NCI-H1417 treated with DMSO at 0.1 percent for 48 hours (cell line): ENCODE data around the gene MYG1.
"Not testable (repeated sequence)": the region's sequence is repeated elsewhere in the genome, so short reads cannot be mapped to it uniquely, and the experiment has no call there.

Source experiments
- DNase-seq: peaks from one replicate; lab custom pipeline; 2025; lab: John Stamatoyannopoulos, UW

MYG1 gene

DNA sequence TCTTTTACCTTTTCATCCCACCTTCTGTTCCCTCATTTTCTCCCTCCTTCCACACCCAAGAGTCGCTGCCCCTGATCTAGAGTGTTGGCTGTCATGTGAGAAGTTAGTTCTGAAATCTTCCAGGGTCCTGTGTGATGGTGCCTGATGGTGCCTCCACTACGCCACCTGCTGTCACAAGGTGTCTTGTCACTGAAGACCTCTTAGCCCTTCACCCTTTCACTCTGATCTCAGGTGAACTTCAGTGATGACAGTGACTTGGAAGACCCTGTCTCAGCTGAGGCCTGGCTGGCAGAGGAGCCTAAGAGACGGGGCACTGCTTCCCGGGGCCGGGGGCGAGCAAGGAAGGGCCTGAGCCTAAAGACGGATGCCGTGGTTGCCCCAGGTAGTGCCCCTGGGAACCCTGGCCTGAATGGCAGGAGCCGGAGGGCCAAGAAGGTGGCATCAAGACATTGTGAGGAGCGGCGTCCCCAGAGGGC lies 11.7 kb upstream of the MYG1 start:
- DNase-seq, result no peak

GRCh38 chr12:53288322-53288721 lies 11.2 kb upstream of the MYG1 start:
- no peak for DNase-seq

- DNase-seq, result no peak
Measured at GRCh38 chr12:53289891-53290290, 9.6 kb upstream of the MYG1 start.

DNA sequence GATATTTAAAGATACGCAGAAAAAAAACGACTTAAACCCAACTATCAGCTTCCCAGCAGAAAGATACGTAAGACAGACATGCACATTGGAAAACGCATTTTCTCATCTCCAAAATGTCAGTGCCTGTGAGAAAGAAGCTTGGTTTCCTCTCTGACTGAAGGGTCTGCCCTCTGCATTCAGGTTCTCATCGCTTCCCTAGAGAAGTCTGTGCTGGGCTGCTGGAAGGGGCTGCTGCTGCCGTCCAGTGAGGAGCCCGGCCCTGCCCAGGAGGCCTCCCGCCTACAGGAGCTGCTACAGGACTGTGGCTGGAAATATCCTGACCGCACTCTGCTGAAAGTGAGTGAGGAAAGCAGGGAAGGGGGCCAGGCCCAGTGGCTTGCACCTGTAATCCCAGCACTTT lies 8.8 kb upstream of the MYG1 start:
- no peak for DNase-seq

- no peak for DNase-seq
Measured at GRCh38 chr12:53292426-53292825, 7.1 kb upstream of the MYG1 start.

DNA sequence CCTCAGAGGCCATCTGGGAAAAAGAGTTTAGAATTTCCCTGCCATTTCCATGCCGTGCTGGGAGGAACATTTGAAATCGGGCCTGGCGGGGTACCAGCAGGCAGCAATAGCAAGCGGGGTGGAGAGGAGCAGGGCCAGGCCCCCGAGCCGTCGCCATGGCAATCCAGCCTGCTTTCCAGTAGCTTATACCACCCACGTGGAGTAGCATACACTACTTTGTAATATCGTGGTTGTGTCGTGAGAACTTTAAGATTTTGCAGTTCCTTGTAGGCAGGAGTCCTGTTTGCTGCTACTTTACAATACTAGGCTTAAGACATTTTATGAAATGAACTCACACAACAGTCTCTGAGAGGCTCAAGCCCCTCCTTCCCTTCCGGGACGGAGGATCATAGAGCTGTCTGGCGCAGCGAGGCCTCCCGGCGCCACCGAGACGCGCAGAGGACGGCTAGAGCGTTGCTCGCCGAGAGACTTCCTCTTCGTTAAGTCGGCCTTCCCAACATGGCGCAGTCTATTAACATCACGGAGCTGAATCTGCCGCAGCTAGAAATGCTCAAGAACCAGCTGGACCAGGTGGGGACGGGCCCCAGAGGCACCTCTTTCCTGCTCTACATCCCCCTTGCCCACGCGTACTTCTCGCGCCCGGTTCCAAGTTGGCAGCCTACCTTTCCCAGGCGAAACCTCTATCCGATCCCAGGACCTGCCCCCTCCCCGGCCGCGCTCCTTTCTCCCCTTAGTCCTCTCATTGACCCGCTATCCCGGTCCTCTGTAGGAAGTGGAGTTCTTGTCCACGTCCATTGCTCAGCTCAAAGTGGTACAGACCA lies 4.2 kb upstream of the MYG1 start, which contains the start of gene PFDN5:
Gene PFDN5 (plus strand): TSS at position 473 of the 821 bp plus-strand sequence. CDS start 26 bp downstream, at position 499.
- DNase-seq, result peak; percentile 58

GRCh38 chr12:53295891-53296219 lies 3.6 kb upstream of the MYG1 start:
- no peak for DNase-seq

GRCh38 chr12:53297106-53297505 lies 2.4 kb upstream of the MYG1 start:
- DNase-seq, result not testable (repeated sequence)

DNA sequence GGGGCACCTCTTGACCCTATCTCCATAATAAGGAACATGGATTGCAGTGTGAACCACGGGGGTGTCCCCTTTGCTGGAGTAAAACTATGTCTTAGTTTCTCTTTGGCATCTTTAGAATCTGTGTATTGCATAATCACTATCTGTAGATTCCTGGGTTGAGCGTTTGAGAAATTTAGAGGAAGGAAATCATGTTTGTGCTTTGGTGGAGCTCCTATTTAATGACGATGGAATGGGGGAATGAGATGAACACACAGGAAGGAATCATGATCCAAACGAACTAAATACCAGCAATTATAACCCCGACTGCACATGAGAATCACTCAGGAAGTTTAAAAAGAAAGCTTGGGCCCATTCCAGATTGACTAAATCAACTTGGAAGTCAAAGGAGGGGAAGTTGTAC lies 1.3 kb upstream of the MYG1 start:
- no peak for DNase-seq

DNA sequence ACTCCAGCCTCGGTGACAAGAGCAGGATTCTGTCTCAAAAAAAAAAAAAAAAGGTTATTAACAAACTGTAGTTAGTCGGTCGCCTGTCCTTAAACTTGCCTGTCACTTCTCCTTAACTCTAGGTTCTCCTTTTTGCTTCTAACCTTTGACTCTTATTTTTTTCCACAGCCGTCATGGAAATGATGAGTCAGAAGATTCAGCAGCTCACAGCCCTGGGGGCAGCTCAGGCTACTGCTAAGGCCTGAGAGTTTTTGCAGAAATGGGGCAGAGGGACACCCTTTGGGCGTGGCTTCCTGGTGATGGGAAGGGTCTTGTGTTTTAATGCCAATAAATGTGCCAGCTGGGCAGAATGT lies 418 bp upstream of the MYG1 start:
- no peak for DNase-seq

DNA sequence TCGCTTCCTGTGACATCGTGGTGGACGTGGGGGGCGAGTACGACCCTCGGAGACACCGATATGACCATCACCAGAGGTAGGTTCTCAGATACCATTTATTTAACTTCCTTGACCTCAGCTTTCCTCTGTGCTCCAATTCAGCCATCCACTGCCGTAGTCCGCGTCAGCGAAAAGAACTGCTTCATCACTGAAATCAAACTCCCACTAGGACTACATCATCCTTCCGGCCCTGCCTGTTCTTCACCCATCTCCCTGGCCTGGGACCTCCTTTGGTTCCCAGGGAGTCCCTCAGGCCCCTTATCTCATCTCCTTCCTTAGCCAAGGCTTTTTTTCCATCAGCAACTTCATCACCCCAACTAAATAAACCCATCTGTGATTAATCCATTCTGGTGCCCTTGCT lies 692 bp downstream of the MYG1 start:
- DNase-seq, result no peak

DNA sequence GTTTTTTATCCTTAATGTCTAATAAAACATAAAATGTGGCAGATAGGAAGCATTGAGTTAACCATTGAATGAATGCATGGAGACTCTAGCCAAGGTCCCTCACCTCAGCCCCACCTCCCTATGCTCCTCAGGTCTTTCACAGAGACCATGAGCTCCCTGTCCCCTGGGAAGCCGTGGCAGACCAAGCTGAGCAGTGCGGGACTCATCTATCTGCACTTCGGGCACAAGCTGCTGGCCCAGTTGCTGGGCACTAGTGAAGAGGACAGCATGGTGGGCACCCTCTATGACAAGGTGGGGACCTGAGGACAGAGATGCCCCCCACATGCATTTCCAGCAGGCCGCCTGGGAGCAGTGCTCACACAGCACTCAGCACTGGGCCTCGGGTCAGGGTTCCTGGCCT lies 3.4 kb downstream of the MYG1 start:
- DNase-seq, result no peak

DNA sequence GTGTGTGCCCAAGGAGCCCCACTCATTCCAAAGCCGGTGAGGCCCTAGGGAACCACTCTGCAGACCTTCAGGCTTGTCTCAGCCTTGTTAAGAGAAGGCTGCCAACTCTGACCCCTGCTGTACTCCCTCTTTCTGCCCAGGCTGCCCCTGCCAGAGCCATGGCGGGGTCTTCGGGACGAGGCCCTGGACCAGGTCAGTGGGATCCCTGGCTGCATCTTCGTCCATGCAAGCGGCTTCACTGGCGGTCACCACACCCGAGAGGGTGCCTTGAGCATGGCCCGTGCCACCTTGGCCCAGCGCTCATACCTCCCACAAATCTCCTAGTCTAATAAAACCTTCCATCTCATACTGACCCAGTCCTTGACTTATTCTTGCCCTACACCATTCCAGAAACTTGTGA lies 7.3 kb downstream of the MYG1 start:
- DNase-seq, result no peak

DNA sequence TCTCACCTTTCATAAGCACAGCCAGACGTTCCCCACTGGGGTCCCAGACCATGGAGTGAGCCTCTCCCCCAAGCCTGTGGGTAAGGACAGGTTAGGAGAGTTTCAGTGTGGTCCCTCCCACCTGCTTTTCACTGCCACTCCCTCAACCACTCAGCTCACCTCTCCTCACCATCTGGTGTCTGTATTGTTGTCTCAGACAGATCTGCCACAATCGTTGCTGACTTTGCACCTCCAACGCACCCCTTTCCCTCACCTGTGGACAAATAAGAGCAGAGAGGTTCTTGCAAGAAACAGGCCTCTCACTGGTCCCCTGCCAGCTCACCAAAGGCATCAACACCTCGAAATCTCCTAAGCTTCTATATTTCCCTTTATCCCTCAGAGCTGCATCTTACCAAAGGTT lies 8.8 kb downstream of the MYG1 start:
- DNase-seq, result no peak

GRCh38 chr12:53313996-53314395 lies 14.5 kb downstream of the MYG1 start:
- DNase-seq, result no peak

GRCh38 chr12:53320352-53321195 lies 21.1 kb downstream of the MYG1 start:
- no peak for DNase-seq

GRCh38 chr12:53324113-53324778 lies 24.8 kb downstream of the MYG1 start:
- no peak for DNase-seq

- peak; percentile 59 for DNase-seq
Measured at GRCh38 chr12:53324779-53325510, 25.4 kb downstream of the MYG1 start.

DNA sequence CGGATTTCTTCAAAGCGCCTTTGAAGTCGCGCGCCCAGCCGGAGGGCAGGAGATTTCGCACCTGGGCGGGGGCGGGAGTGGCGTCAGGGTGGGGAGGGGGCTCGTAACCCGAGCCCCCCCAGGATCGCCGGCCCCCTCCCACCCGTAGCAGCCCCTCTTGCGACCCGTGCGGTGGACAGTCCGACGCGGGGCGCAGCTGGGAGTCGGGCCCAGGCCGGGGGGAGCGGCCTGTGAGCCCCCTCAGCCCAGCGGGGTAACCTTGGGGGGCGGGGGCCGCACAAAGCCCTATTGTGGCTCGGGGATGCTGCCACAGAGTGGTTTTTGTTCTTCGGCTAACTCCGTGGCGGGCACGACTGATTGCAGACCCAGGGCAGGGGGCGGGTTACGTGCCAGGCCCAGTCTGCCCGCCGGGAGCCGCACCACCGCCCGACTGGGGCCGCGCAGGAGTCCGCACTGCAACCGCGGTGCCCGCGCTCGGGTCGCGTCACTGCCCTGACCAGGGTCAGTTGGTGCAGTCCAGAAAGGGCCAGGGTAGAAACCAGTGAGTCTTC lies 26.1 kb downstream of the MYG1 start:
- DNase-seq, result no peak

- no peak for DNase-seq
Measured at GRCh38 chr12:53326460-53327185, 27.1 kb downstream of the MYG1 start.

DNA sequence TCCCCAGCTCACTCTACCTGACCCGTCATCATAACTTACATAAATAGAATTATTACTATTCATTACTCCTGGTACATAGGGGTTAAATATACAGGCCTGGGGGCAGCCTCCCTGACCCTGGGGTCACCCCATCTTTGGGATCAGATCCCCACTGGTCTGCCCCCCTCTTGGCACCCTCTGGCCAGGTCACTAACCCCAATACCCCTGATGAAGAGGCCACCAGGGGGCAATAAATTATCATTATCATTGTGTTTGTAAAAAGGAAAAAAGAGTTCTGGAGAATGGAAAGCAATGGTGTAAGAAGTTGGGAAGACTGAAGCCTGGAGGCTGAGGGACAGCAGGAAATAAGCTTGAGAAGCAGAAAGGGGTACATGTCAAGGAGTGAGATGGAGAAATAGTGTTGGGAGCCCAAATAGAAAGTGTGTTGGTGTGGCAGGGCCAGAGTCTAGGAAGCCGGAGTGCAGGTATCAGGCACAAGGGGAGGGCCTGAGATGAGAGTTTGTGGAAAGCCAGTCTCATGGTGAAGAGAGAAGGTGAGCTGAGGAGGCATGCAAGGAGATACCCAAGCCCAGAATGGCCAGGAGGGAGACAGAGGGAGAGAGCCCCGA lies 28.0 kb downstream of the MYG1 start:
- no peak for DNase-seq
